ENCODE data around the gene RFC4. TPM values are rescaled to one million over a fixed set of nuclear protein-coding genes. Genes with fewer than 3 reads are reported as not detected.

The RFC4 gene
- total and polyA plus RNA-seq, 2 of the 8 experiments (the other 6 are each of a cell fraction or from before 2014, with no cell fraction given), result 21.8 to 86.9 TPM

DNA sequence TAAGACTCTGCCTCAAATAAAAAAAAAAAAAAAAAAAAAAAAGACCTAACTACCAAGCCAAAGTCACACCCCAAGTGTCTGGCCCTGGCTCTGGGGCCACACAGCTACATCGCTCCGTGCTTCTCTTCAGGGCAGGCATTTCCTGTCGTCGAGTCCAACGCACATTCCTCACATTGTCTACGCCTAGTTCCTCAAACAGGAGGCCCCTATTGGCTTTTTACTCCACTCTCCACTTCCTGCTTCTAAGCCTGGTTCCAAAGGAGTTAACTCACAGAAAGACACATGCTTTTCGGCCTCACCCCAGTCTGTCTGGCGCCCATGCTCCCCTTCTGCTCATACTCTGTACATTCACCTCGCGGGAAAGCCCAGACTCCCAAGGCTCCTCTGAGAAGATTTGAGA, 60.3 kb downstream of the RFC4 start:
- Histone ChIP-seq H3K14ac (ENCODE audit: insufficient read length) (no peak overlapping the region), H3K9ac (replicated peaks in 1 of 4; ENCODE audit: extremely low read depth in 1 of 4, low read depth in 3 of 4, low read length in 3 of 4) (no peak overlapping the region), H4K20me1 (replicated peaks in 1 of 2; ENCODE audit: control insufficient read depth in 1 of 2, insufficient read depth in 2 of 2, low read length in 2 of 2) (no peaks in the 10 kb centered on the region), H3K79me2 (ENCODE audit: control insufficient read depth in 1 of 2, insufficient read depth in 2 of 2, low read length in 2 of 2) (no peaks in the 10 kb centered on the region), H3K4me1 (replicated peaks in 1 of 4; ENCODE audit: control insufficient read depth in 3 of 4, insufficient read depth in 4 of 4, low read length in 3 of 4) (peaks cover 0 to 5% (median 0%) of the 10 kb centered on the region in 4 experiments; a peak in 3 of 7 replicates), H2BK12ac (ENCODE audit: low read depth, low read length) (no peak overlapping the region), H3K4me2 (ENCODE audit: insufficient read depth in 1 of 2, low read depth in 2 of 2, low read length in 2 of 2) (no peak overlapping the region; a peak in 1 of 4 replicates), H2AFZ (ENCODE audit: low read length) (peak overlapping the region; percentile 62), H2BK5ac (ENCODE audit: low read depth, low read length) (no peak overlapping the region), H3K23ac (ENCODE audit: insufficient read length) (no peak overlapping the region), H2BK15ac (ENCODE audit: low read length) (no peak overlapping the region), H2BK120ac (replicated peaks; ENCODE audit: low read depth, low read length) (no peak overlapping the region), H3K4ac (replicated peaks; ENCODE audit: insufficient read length, low read depth, low read length) (no peak overlapping the region), H3K27ac (ENCODE audit: low read depth, low read length) (peak overlapping the region; percentile 24; the same call in 1 of the 2 replicates), H3K9me3 (ENCODE audit: insufficient read depth in 2 of 2, low read depth in 1 of 2, low read length in 1 of 2) (no peaks in the 10 kb centered on the region), H2AK5ac (ENCODE audit: low read depth, low read length) (no peak overlapping the region), H3K23me2 (ENCODE audit: low read depth, low read length) (no peaks in the 10 kb centered on the region), H4K8ac (ENCODE audit: extremely low read depth, insufficient read depth, low read length) (no peak overlapping the region), H3K18ac (ENCODE audit: extremely low read depth, low read length) (no peak overlapping the region), H3K56ac (replicated peaks; ENCODE audit: insufficient read length, low read depth, low read length) (no peak overlapping the region), H3K79me1 (ENCODE audit: low read depth, low read length) (no peaks in the 10 kb centered on the region), H3K36me3 (ENCODE audit: control insufficient read depth in 2 of 4, insufficient read depth in 4 of 4, low read length in 3 of 4) (no peaks in the 10 kb centered on the region), H3K27me3 (replicated peaks in 1 of 4; ENCODE audit: control insufficient read depth in 3 of 4, extremely low read depth in 1 of 4, insufficient read depth in 3 of 4, low read length in 3 of 4) (no peaks in the 10 kb centered on the region), H4K5ac (ENCODE audit: insufficient read length, low read depth, low read length) (no peak overlapping the region), H3K4me3 (ENCODE audit: extremely low read depth in 1 of 4, insufficient read depth in 2 of 4, low read depth in 3 of 4, low read length in 4 of 4) (no peak overlapping the region), H2BK20ac (ENCODE audit: low read length) (no peak overlapping the region), H4K91ac (replicated peaks; ENCODE audit: insufficient read length, low read length) (no peak overlapping the region)
- DNase-seq (ENCODE audit: low read depth in 1 of 2, low spot score in 2 of 2) (peak in 1 of 2 experiments; percentile 54), FAIRE-seq (no peak)
- ChIA-PET CTCF (ENCODE audit: partially characterized antibody) (interaction anchor here (0.6 to 13.6 kb wide), 3 partner anchors 10 to 429 kb away, joined by 3 to 229 read pairs (median 3); partner anchors contain the start of gene AHSG), POLR2A (ENCODE audit: partially characterized antibody) (interaction anchor here (0.5 to 5.4 kb wide), 6 partner anchors 16 to 82 kb away, joined by 3 to 34 read pairs (median 4); partner anchors contain the start of gene EIF4A2)
- 70% methylated on average over 9 of the region's 10 CpGs; no CpG with 5 or more reads in 1 of the 2 experiments for WGBS, 2 experiments (ENCODE audit: extremely low coverage in 1 of 2, insufficient coverage in 1 of 2, insufficient read length in 1 of 2, insufficient replicate concordance in 2 of 2, low coverage in 1 of 2, low lambda C conversion rate in 2 of 2, missing lambda C conversion rate in 1 of 2)
- TF ChIP-seq ASH2L (IDR thresholded peaks at IDR 0.05; ENCODE audit: low read length), result no peak
- no peak for TF ChIP-seq SIX5 (IDR thresholded peaks at IDR 0.05; ENCODE audit: low read depth, low read length)
- TF ChIP-seq RBBP5 (IDR thresholded peaks at IDR 0.05; ENCODE audit: borderline replicate concordance, low read depth, low read length), result 0 out of 2 replicates have a peak, but pooled peaks have one; percentile 24
- no peak for TF ChIP-seq SAP30 (IDR thresholded peaks at IDR 0.05; ENCODE audit: insufficient read depth, insufficient replicate concordance, low read length)
- no peak for TF ChIP-seq CHD1 (IDR thresholded peaks at IDR 0.05; ENCODE audit: low read depth, low read length)
- TF ChIP-seq TEAD4 (IDR thresholded peaks at IDR 0.05; ENCODE audit: low read depth, low read length), result peak; percentile 80
- TF ChIP-seq, protein P1, sequence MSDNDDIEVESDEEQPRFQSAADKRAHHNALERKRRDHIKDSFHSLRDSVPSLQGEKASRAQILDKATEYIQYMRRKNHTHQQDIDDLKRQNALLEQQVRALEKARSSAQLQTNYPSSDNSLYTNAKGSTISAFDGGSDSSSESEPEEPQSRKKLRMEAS (IDR thresholded peaks at IDR 0.05), result peak; percentile 63
- no peak for TF ChIP-seq SUZ12 (IDR thresholded peaks at IDR 0.05; ENCODE audit: low read length)
- TF ChIP-seq SIRT6 (IDR thresholded peaks at IDR 0.05; ENCODE audit: low read length), result no peak
- TF ChIP-seq EGR1 (IDR thresholded peaks at IDR 0.05; ENCODE audit: borderline replicate concordance, low read depth, low read length), result no peak
- no peak for TF ChIP-seq KDM5A (IDR thresholded peaks at IDR 0.05; ENCODE audit: low read length)
- TF ChIP-seq SP2 (IDR thresholded peaks at IDR 0.05; ENCODE audit: low read length), result no peak
- TF ChIP-seq, protein P2, sequence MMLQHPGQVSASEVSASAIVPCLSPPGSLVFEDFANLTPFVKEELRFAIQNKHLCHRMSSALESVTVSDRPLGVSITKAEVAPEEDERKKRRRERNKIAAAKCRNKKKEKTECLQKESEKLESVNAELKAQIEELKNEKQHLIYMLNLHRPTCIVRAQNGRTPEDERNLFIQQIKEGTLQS (IDR thresholded peaks at IDR 0.05; ENCODE audit: insufficient read depth, low read depth, low read length), result no peak
- no peak for TF ChIP-seq TBP (IDR thresholded peaks at IDR 0.05; ENCODE audit: low read depth, low read length)

Measured in H1 (cell line).